Smooth muscle cell of the brain vasculature (primary cell): ENCODE measurements around the gene OMG.
"Not testable (repeated sequence)": the region's sequence is repeated elsewhere in the genome, so short reads cannot be mapped to it uniquely, and the experiment has no call there.

Experiments
- DNase-seq: peaks from one replicate; pipeline ENCODE4 v3.0.0-alpha.2; 2012; ENCODE audit warnings: low read depth, low spot score

OMG gene

DNA sequence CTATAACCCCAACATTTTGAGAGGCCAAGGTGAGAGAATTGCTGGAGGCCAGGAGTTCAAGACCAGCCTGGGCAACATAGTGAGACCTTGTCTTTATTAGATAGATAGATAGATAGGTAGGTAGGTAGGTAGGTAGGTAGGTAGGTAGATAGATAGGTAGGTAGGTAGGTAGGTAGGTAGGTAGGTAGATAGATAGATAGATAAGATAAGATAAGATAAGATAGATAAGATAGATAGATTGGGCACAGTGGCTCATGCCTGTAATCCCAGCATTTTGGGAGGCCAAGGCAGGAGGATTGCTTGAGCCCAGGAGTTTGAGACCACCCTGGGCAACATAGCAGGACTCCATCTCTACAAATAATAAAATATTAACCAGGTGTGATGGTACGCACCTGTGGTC is 34.1 kb downstream of the OMG start:
- DNase-seq = not testable (repeated sequence)

DNA sequence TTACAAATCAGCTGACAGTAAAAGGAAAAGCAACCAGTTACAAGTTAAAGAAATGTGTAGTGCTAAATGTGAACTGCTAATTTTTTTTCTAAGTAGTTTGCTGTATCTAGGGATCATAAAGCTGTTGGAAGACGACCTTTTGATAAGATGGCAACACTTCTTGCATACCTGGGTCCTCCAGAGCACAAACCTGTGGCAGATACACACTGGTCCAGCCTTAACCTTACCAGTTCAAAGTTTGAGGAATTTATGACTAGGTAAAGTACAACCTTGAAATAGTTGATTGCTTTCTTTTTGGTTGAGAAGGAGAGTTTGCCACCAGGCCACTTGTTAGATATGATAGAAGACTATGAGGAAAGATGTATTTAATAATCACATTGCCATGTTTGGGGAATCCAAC is 35.4 kb downstream of the OMG start:
- DNase-seq = no peak

DNA sequence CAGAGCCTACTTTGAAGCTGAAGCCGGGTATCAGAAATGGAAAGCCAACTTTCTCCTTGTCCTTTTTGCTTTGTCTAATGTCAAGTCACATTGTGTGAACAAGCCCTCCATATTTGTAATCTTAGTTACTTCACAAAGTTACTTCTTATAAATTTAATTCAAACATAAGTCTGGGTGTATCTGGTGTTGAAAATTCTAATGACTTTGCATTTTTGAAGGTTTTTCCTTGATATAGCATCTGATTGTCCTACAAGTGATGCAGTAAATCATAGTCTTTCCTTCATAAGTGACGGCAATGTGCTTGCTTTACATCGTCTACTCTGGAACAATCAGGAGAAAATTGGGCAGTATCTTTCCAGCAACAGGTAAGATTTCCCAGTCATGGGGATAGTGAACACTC is 36.9 kb downstream of the OMG start:
- no peak for DNase-seq

DNA sequence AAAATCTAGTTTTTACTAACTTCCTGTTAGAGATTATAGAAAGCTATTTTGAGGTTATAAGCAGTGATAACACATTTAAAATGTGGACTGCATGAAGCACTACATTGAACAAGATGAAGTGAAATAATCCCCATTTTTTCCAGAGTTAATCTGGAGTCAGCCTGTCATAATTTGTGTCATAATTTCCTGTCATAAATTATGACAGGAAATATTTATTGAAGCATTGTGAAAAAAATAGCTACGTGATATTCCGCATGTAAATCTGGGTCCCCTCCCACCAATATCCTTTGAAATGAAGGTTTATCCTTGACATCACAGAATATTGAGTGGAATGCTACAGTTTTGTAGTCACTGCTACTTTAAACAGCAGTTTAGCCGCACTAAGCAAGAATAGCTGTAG is 40.1 kb downstream of the OMG start:
- no peak for DNase-seq

DNA sequence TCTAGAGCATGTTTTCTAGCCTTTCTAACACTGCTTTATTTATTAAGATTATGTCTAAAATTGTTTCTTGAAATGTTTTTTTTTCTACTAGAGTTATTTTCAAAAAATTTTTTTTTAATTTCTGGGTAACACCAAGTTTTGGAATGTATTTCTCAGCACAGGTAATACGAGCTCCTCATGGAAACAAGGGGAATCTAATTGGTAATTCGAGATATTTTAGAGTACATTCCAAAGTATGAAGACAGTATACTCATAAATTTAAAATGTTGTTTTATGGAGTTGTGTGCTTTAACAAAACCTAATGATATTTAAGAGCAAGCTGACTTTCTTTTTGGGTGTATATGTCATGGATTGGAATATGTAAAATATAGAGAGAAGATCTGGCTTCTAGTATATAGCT is 42.4 kb downstream of the OMG start:
- DNase-seq = no peak

DNA sequence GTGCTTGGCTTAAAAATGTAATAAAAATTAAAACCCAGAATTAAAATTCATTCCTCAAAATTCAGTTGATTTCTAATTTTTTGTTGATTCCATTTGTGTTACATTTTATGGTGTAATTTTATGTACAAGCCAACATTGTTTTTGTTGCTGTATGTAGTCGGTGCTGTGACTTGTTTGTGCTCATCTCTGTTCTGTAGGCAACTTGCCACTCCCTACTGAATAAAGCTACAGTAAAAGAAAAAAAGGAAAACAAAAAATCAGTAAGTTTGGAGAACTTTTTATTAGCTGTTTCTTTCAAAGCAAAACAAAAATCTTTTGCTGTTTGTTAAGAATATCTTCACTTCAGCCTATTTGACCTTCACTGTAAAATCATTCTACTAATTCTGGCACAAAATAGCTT is 44.3 kb downstream of the OMG start:
- DNase-seq = no peak

DNA sequence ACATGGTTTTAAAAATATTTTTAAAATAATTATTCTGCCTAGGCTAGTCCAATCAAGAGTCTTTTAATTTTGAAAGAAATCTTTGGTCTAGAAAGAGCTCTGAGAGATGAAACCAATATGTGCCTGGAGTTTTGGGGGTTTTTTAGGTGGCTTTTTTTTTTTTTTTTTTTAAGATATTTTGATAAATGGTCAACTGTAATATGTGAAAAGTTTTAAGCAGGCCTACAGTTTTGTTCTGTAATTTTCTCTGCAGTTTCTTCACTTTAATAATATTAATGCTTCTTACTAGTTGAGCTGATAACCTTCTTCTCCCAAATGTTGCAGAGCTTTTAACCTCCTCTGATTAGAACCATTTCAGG is 45.1 kb downstream of the OMG start:
- no peak for DNase-seq

DNA sequence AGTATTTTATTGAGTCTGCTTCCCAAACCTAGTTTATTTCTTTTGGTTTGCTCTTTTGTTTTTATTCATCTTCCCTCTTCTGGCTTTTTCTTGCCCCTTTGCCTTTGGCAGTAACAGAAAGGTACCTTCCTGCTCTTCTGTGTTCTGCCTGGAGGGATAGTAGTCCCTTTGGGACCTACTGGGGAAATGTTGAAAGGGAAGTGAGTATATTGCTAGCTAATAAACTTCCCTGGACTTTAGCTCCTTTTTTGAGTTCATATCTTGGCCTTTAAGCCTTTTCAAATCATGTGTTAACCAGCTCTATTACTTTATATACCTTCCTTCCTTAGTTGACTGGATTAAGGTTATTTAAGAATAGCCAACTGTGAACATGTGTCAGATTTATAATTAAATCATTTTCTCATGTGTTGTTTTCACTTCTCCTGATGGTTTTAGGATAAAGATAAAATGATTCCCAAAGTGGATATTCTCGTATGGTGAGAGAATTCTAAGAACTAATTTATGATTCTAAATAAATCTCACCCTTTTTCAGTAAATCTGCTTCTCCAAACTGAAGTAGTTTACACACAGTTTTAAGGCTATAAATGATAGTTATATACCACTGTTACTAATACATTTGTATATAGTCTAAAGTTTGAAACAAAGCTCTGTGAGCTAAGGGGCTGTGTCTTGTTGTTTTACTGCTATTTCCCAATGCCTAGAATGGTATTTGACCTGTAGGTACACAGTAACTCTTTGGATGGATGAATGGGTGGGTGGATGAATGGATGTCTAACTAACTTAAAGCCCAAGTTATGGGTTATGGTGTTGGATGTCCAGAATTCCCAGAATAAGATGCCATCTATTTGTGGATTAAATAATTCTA is 45.7 kb downstream of the OMG start:
- no peak for DNase-seq

DNA sequence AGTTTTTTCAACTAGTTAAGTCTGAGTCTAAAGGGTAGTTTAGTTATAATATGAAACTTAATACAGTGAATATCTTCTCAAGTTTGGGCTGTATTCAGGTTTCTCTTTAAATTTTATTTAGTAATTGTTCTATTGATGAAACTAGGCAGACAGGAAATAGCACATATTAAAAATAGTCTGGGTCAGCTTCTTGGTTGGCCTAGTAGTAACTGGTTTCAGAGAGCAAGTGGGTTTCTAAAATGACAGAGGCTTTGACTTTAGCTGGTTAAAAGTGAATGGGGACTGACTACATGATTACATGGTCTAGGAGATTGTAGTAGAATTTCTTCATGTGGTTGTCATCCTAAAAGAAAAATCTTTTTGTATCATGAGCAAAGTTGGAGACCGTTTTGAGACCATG is 46.8 kb downstream of the OMG start:
- no peak for DNase-seq

DNA sequence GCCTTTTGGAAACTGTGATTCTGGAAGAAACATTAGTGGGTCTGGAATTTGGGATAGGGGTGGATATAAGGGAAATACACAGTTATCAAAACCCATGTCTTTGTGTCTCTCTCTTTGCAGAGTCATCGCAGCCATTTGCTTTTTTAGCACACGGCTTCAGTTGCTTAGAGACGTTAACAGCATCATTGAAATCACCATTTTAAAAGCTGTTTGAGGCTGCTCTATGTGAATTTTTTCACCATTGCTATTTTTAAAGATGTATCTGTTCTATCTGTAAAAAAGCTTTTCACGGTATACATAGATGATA is 47.3 kb downstream of the OMG start:
- no peak for DNase-seq

DNA sequence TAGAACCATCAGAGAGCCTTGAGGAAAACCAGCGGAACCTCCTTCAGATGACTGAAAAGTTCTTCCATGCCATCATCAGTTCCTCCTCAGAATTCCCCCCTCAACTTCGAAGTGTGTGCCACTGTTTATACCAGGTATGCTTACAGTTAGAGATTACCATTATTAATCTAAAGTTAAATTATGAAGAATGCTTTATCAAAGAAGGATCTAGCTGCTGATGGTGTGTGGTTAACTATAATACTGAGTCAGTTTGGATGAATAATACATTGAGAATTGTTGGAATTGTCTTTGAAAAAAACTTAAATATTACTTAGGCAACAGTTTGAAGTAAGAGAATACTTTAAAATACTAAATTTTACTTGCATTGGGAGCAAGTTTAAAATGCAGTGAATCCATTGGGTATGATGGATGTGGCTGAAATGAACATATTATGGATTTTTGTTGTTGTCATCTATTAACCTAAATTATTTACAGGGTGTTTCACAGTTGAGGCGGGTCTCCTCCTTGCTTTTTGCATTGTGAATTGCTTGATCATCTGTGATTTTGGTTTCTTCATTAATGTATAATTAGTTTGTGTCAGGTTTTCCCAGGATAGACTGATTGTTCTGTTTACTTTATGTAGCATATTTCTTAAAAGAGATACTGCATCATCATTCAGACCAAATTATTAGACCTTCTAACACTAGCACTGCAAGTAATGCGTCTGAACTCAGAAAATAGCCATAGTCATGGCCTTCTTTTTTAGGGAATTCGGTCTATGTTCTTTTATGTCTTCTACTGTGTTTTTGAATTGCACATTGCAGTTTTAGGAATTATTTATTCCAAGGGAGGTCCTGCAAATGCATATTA is 47.8 kb downstream of the OMG start:
- no peak for DNase-seq
